Calu3 (cell line): ENCODE results near the gene MPZ. TPM values are rescaled to one million over a fixed set of nuclear protein-coding genes. Genes with fewer than 3 reads are reported as not detected.

Experiments used
- BruUV-seq: library from RNA; stranded (reverse); fragments of 400-500 nt; replicated peaks from 2 replicates; lab custom pipeline; 2021; lab: Mats Ljungman, UMichigan
- CTCF ChIA-PET: fragments of 300-600 bp; sonication (Branson Sonifier 250); formaldehyde crosslinking; loops from one replicate; lab custom pipeline; 2022; ENCODE audit warnings: antibody characterized with exemption; lab: Charles Lee
- DNase-seq: peaks from one replicate; pipeline ENCODE4 v3.0.0; 2022
- H3K27ac Mint-ChIP-seq: one replicate; pipeline ENCODE4 v1.8.0; 2022; ENCODE audit warnings: mixed read lengths; ENCODE audit not compliant: unreplicated experiment
- H3K27me3 Mint-ChIP-seq: one replicate; pipeline ENCODE4 v1.8.0; 2022; ENCODE audit warnings: mixed read lengths; ENCODE audit not compliant: unreplicated experiment
- H3K36me3 Mint-ChIP-seq: one replicate; pipeline ENCODE4 v1.8.0; 2022; ENCODE audit warnings: mild to moderate bottlenecking, moderate library complexity, mixed read lengths; ENCODE audit not compliant: insufficient read depth, unreplicated experiment
- H3K4me1 Mint-ChIP-seq: one replicate; pipeline ENCODE4 v1.8.0; 2022; ENCODE audit warnings: mild to moderate bottlenecking, low read depth, mixed read lengths; ENCODE audit not compliant: unreplicated experiment
- H3K4me3 Mint-ChIP-seq: one replicate; pipeline ENCODE4 v1.8.0; 2022; ENCODE audit warnings: mild to moderate bottlenecking, low read depth, moderate library complexity, mixed read lengths; ENCODE audit not compliant: unreplicated experiment
- H3K9me3 Mint-ChIP-seq: one replicate; pipeline ENCODE4 v1.8.0; 2022; ENCODE audit warnings: low read depth, mixed read lengths; ENCODE audit not compliant: unreplicated experiment
- CTCF ChIP-seq: fragments of 200-600 bp; IDR thresholded peaks from one replicate; pipeline ENCODE4 v1.8.0; 2022; ENCODE audit warnings: antibody characterized with exemption; ENCODE audit not compliant: unreplicated experiment
- intact Hi-C: fragments of 100-400 bp; cut with micrococcal nuclease; formaldehyde crosslinking; loops from one replicate; pipeline ENCODE4 v1.10.0; 2022; ENCODE audit not compliant: unreplicated experiment
- total RNA-seq: library from RNA; stranded (reverse); gene quantifications from 2 replicates; pipeline ENCODE4 v1.2.3, GENCODE V29; 2022

The MPZ gene
- total RNA-seq, 1 experiment from 2014 or later = 0.47 TPM

GRCh38 chr1:161266202-161266601 lies 43.6 kb downstream of the MPZ start:
- no peak for TF ChIP-seq CTCF
- no peak for DNase-seq
- CTCF ChIA-PET = interaction anchor here (1.2 kb wide), 1 partner anchor 19 kb away, joined by 3 read pairs; no protein-coding TSS in a partner anchor
- no peak overlapping the region for H3K4me3 Mint-ChIP-seq
- no peaks in the 10 kb centered on the region for H3K36me3 Mint-ChIP-seq
- intact Hi-C loops = no loop called here
- H3K4me1 Mint-ChIP-seq = peaks cover 4% of the 10 kb centered on the region
- no peak overlapping the region for H3K27ac Mint-ChIP-seq
- BruUV-seq = no TSS peak
- H3K9me3 Mint-ChIP-seq = no peaks in the 10 kb centered on the region
- peaks cover 49% of the 10 kb centered on the region for H3K27me3 Mint-ChIP-seq

DNA sequence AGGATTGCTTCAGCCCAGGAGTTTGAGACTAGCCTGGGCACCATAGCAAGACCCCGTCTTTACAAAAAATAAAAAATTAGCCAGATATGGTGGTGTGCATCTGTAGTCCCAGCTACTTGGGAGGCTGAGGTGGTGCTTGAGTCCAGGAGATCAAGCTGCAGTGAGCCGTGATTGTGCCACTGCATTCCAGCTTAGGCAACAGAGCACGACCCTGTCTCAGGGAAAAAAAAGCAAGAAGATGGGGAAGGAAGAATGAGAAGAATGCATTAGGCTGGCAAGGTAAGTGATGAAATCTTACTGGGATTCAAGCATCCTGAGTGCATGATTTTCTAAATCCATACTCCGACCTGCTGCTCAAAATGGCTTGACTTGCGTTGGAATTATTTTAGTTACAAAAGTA lies 44.5 kb downstream of the MPZ start:
- intact Hi-C loops = no loop called here
- CTCF ChIA-PET = interaction anchor here (1.2 kb wide), 1 partner anchor 18 kb away, joined by 3 read pairs; no protein-coding TSS in a partner anchor
- Mint-ChIP-seq H3K27ac (no peak overlapping the region), H3K27me3 (peaks cover 58% of the 10 kb centered on the region), H3K9me3 (no peaks in the 10 kb centered on the region), H3K36me3 (no peaks in the 10 kb centered on the region), H3K4me3 (no peak overlapping the region), H3K4me1 (peaks cover 13% of the 10 kb centered on the region)
- no peak for TF ChIP-seq CTCF
- no TSS peak for BruUV-seq
- DNase-seq = no peak

- no peak for TF ChIP-seq CTCF
- peaks cover 10% of the 10 kb centered on the region for H3K36me3 Mint-ChIP-seq
- no peak overlapping the region for H3K27ac Mint-ChIP-seq
- CTCF ChIA-PET = interaction anchor here (0.6 kb wide), 1 partner anchor 111 kb away, joined by 4 read pairs; no protein-coding TSS in a partner anchor
- no peak for DNase-seq
- H3K4me3 Mint-ChIP-seq = no peak overlapping the region
- BruUV-seq = no TSS peak
- peaks cover 34% of the 10 kb centered on the region for H3K4me1 Mint-ChIP-seq
- intact Hi-C loops = no loop called here
- H3K27me3 Mint-ChIP-seq = peaks cover 78% of the 10 kb centered on the region
- peaks cover 4% of the 10 kb centered on the region for H3K9me3 Mint-ChIP-seq
These were observed 48.2 kb downstream of the MPZ start for GRCh38 chr1:161261261-161262235.

- no peak overlapping the region for H3K4me3 Mint-ChIP-seq
- CTCF ChIA-PET = interaction anchor here (0.5 to 0.6 kb wide), 2 partner anchors 24 to 31 kb away, joined by 3 to 4 read pairs; no protein-coding TSS in a partner anchor
- no peak for DNase-seq
- H3K27me3 Mint-ChIP-seq = peaks cover 68% of the 10 kb centered on the region
- intact Hi-C loops = no loop called here
- H3K9me3 Mint-ChIP-seq = peaks cover 5% of the 10 kb centered on the region
- no peak for TF ChIP-seq CTCF
- H3K4me1 Mint-ChIP-seq = peaks cover 34% of the 10 kb centered on the region
- peaks cover 10% of the 10 kb centered on the region for H3K36me3 Mint-ChIP-seq
- H3K27ac Mint-ChIP-seq = no peak overlapping the region
- BruUV-seq = no TSS peak
These were observed 49.1 kb downstream of the MPZ start for GRCh38 chr1:161260376-161261260.
